Measurements from ENCODE around the gene NGFR.

- TF ChIP-seq SUZ12 (IDR thresholded peaks at IDR 0.05; ENCODE audit: extremely low read depth, insufficient read depth, insufficient read length) (no peak), YY1 (IDR thresholded peaks at IDR 0.05; ENCODE audit: insufficient read depth, insufficient read length) (no peak), ZNF274 (IDR thresholded peaks at IDR 0.05; ENCODE audit: low read depth, low read length) (no peak)
These were observed 26.0 kb downstream of the NGFR start for GRCh38 chr17:49521088-49521450.

Data from NT2/D1 (cell line).